Spinal cord (tissue), 10 donors: ENCODE measurements around the gene ERCC2. TPM values are rescaled to one million over a fixed set of nuclear protein-coding genes. Genes with fewer than 3 reads are reported as not detected.
"Not testable (repeated sequence)": the region's sequence is repeated elsewhere in the genome, so short reads cannot be mapped to it uniquely, and the experiment has no call there.

ENCODE experiments used
- DNase-seq, 6 donors: peaks; one replicate each; pipeline versions ENCODE4 v3.0.0 to v3.0.0-alpha.2; 2013 to 2015; ENCODE audit warnings: low spot score in 6 of 6, low read depth in 4 of 6
- H3K27ac ChIP-seq: one replicate; pipeline ENCODE4 v1.5.1; 2013; ENCODE audit warnings: low read depth, low read length, control low read depth
- H3K27me3 ChIP-seq: one replicate; pipeline ENCODE4 v1.6.1; 2013; ENCODE audit warnings: low read length; ENCODE audit not compliant: control insufficient read depth, insufficient read depth
- H3K36me3 ChIP-seq: one replicate; pipeline ENCODE4 v1.6.1; 2013; ENCODE audit warnings: low read length; ENCODE audit not compliant: control insufficient read depth, insufficient read depth
- H3K4me1 ChIP-seq: one replicate; pipeline ENCODE4 v1.6.1; 2013; ENCODE audit warnings: low read length; ENCODE audit not compliant: control insufficient read depth, insufficient read depth
- H3K4me3 ChIP-seq: one replicate; pipeline ENCODE4 v1.5.1; 2013; ENCODE audit warnings: low read depth, low read length, control low read depth
- H3K9me3 ChIP-seq: one replicate; pipeline ENCODE4 v1.6.1; 2013; ENCODE audit warnings: low read length; ENCODE audit not compliant: control insufficient read depth, insufficient read depth
- WGBS: methylation state at CpG from one replicate; pipeline ENCODE4 v1.1.5; 2013; ENCODE audit warnings: missing lambda C conversion rate; ENCODE audit not compliant: insufficient coverage; 5-methylcytosine and 5-hydroxymethylcytosine counted together
- polyA plus RNA-seq, 2 donors: library from polyadenylated mRNA; unstranded; fragments of 120-200 nt; gene quantifications; one replicate each; pipeline ENCODE4 v1.2.1, GENCODE V29; 2013; ENCODE audit not compliant: insufficient read length in 2 of 2
- total RNA-seq, 2 donors: library from RNA; depleted of rRNA in 1 of 2; stranded (reverse); fragments of 120-200 nt in 1 of 2; fragments of >200 nt in 1 of 2; gene quantifications; one replicate each; pipeline versions ENCODE4 v1.2.3 to v1.2.4, GENCODE V29; 2013 to 2014
- donor health status: healthy.

The ERCC2 gene
- total and polyA plus RNA-seq, 4 donors = 14.6 to 47.0 (median 28.1) TPM

DNA sequence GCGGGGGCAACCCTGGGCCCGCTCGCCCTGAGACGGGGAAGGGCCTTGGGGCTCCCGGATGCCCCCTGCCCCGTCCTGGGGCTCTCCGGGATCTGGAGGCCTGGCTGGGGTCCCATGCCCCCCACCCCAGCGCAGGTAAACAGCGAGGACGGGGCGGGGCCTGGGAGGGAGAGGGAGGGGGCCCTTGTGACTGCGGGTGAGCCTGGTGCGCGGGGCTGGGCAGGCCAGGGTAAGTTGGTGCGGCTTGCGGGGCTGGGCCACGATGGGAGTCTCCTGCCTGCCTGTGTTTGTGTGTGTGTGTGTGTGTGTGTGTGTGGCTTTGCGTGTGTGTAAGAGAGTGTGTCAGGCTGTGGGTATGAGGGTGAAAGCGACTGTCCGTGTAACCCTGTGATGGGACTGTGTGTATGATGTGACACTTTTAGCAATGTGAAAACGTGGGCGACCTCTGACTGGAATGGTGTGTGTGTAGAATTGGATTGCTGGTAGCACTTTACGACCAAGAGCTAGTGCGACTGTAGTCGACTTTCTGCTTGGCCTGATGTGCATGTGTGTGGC, 29.4 kb downstream of the ERCC2 start:
- no peak overlapping the region for H3K4me3 ChIP-seq
- H3K27me3 ChIP-seq = peaks cover 38% of the 10 kb centered on the region
- WGBS = 18% methylated on average over 25 of the region's 25 CpGs

GRCh38 chr19:45340232-45340898, 30.0 kb downstream of the ERCC2 start, which contains the start of gene KLC3:
TSS of gene KLC3 (plus strand) at chr19:45340750. CDS start at chr19:45345542, 4,792 bp downstream.
- Histone ChIP-seq H3K27ac (no peak within 1 kb of the TSS), H3K27me3 (peaks cover 36% of the 10 kb centered on the region), H3K4me3 (no peak within 1 kb of the TSS), H3K4me1 (peaks cover 7% of the 10 kb centered on the region), H3K36me3 (no peaks in the 10 kb centered on the region), H3K9me3 (no peaks in the 10 kb centered on the region)
- no peak for DNase-seq
- WGBS = 2% methylated on average over 45 of the region's 50 CpGs

More for the DNA sequence above, 29.4 kb downstream of the ERCC2 start:
- no peaks in the 10 kb centered on the region for H3K9me3 ChIP-seq
- H3K27ac ChIP-seq = no peak overlapping the region
- peaks cover 7% of the 10 kb centered on the region for H3K4me1 ChIP-seq
- no peak for DNase-seq
- H3K36me3 ChIP-seq = no peaks in the 10 kb centered on the region

- H3K27me3 ChIP-seq = peaks cover 31% of the 10 kb centered on the region
- H3K9me3 ChIP-seq = no peaks in the 10 kb centered on the region
- no peak overlapping the region for H3K4me3 ChIP-seq
- peaks cover 7% of the 10 kb centered on the region for H3K4me1 ChIP-seq
- H3K27ac ChIP-seq = no peak overlapping the region
- 100% methylated on average over 2 of the region's 6 CpGs for WGBS
- DNase-seq = no peak
- H3K36me3 ChIP-seq = no peaks in the 10 kb centered on the region
Measured at GRCh38 chr19:45339629-45340028, 30.7 kb downstream of the ERCC2 start.

- no peaks in the 10 kb centered on the region for H3K36me3 ChIP-seq
- H3K27ac ChIP-seq = no peak overlapping the region
- peaks cover 27% of the 10 kb centered on the region for H3K27me3 ChIP-seq
- WGBS = 77% methylated on average over 8 of the region's 11 CpGs
- H3K4me3 ChIP-seq = no peak overlapping the region
- DNase-seq = no peak
- H3K9me3 ChIP-seq = no peaks in the 10 kb centered on the region
- H3K4me1 ChIP-seq = peaks cover 7% of the 10 kb centered on the region
Measured at GRCh38 chr19:45336696-45337251, 33.6 kb downstream of the ERCC2 start.

GRCh38 chr19:45334881-45335280, 35.5 kb downstream of the ERCC2 start:
- H3K27me3 ChIP-seq, H3K27ac ChIP-seq, H3K4me1 ChIP-seq, H3K36me3 ChIP-seq, H3K9me3 ChIP-seq, H3K4me3 ChIP-seq, DNase-seq: not testable (repeated sequence)
- WGBS = 100% methylated on average over 2 of the region's 4 CpGs

DNA sequence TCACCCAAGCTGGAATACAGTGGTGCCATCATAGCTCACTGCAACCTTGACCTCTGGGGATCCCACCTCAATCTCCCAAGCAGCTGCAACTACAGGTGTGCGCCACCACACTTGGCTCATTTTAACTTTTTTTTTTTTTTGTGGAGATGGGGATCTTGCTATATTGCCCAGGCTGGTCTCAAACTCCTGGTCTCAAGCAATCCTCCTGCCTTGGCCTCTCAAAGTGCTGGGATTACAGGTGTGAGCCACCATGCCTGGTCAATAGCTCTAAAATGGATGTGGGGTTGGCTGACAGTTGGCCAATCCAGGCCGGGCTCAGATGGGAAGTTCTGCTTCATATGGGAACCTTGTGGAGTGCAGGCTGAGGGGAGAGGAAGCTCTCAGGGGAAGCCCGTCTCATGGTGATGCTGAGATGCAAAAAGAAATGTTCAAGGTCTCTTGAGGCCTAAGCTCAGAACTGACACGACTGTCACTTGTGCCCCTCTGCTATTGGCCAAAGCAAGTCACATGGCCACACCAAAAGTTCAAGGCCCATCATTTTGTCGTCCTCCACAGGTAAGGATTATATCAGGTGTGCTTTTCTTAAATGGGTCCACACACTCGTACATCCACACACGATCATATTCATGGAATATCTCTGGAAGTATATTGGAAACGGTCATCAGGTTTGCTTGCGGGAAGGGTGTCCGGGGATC, 36.6 kb downstream of the ERCC2 start:
- Histone ChIP-seq H3K4me3 (no peak overlapping the region), H3K36me3 (no peaks in the 10 kb centered on the region), H3K9me3 (no peaks in the 10 kb centered on the region), H3K27me3 (peaks cover 5% of the 10 kb centered on the region), H3K4me1 (peaks cover 4% of the 10 kb centered on the region), H3K27ac (no peak overlapping the region)
- 69% methylated on average over 1 of the region's 10 CpGs for WGBS
- DNase-seq = no peak

- Histone ChIP-seq H3K36me3 (no peaks in the 10 kb centered on the region), H3K4me1 (peaks cover 3% of the 10 kb centered on the region), H3K9me3 (no peaks in the 10 kb centered on the region), H3K27ac (no peak overlapping the region), H3K27me3 (no peaks in the 10 kb centered on the region), H3K4me3 (no peak overlapping the region)
- 88% methylated on average over 7 of the region's 7 CpGs for WGBS
- DNase-seq = no peak
Measured at GRCh38 chr19:45331411-45331810, 39.0 kb downstream of the ERCC2 start.

- no peaks in the 10 kb centered on the region for H3K36me3 ChIP-seq
- H3K4me3 ChIP-seq = no peak overlapping the region
- peaks cover 19% of the 10 kb centered on the region for H3K27me3 ChIP-seq
- no peaks in the 10 kb centered on the region for H3K9me3 ChIP-seq
- no peak overlapping the region for H3K27ac ChIP-seq
- 82% methylated on average over 8 of the region's 13 CpGs for WGBS
- DNase-seq = no peak
- H3K4me1 ChIP-seq = peaks cover 25% of the 10 kb centered on the region
Measured at GRCh38 chr19:45327404-45328143, 42.8 kb downstream of the ERCC2 start.

DNA sequence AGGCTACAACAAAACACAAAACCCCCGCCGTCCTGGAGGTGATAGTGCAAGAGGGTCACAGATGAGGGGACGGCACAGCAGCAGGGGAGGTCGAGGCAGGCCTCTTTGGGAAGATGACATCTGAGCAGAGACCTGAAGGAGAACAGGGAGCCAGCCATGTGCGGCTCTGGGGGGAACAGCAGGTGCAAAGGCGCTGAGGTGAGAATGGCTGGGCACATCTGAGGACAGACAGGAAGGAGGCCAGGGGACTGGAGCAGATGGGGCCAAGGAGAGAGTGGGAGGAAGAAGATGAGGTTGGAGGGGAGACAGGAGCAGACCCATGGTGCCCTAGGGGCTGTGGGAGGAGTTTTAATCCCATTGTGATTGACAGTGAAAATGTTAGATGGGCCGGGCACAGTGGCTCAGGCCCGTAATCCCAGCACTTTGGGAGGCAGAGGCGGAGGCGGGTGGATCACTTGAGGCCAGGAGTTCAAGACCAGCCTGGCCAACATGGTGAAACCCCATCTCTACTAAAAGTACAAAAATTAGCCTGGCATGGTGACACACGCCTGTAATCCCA, 45.9 kb downstream of the ERCC2 start:
- Histone ChIP-seq H3K9me3 (no peaks in the 10 kb centered on the region), H3K36me3 (no peaks in the 10 kb centered on the region), H3K4me3 (no peak overlapping the region), H3K4me1 (peaks cover 29% of the 10 kb centered on the region), H3K27ac (no peak overlapping the region), H3K27me3 (peaks cover 19% of the 10 kb centered on the region)
- WGBS = 47% methylated on average over 6 of the region's 11 CpGs
- DNase-seq = no peak
